HK-2 (cell line): Measurements from ENCODE around the gene MORN1.

Source experiments
- DNase-seq: peaks from one replicate; pipeline ENCODE4 v3.0.0-alpha.2; 2018; ENCODE audit not compliant: unreplicated experiment

MORN1 gene

GRCh38 chr1:2320760-2321667, 70.3 kb downstream of the MORN1 start:
- peak; percentile 49 for DNase-seq

GRCh38 chr1:2320006-2320405, 71.3 kb downstream of the MORN1 start:
- DNase-seq = no peak

- DNase-seq = no peak
These were observed 72.1 kb downstream of the MORN1 start for GRCh38 chr1:2319291-2319690.

- no peak for DNase-seq
These were observed 72.8 kb downstream of the MORN1 start for GRCh38 chr1:2318314-2319278.

GRCh38 chr1:2317230-2318065, 73.9 kb downstream of the MORN1 start:
- no peak for DNase-seq

GRCh38 chr1:2316451-2316961, 74.8 kb downstream of the MORN1 start:
- DNase-seq = peak; percentile 70

- DNase-seq = peak; percentile 11
These were observed 75.5 kb downstream of the MORN1 start for GRCh38 chr1:2315674-2316450.

GRCh38 chr1:2314803-2315673, 76.3 kb downstream of the MORN1 start:
- peak; percentile 64 for DNase-seq

GRCh38 chr1:2314273-2314802, 77.0 kb downstream of the MORN1 start:
- DNase-seq = peak; percentile 84

GRCh38 chr1:2313651-2314261, 77.6 kb downstream of the MORN1 start:
- DNase-seq = no peak

GRCh38 chr1:2312515-2313301, 78.6 kb downstream of the MORN1 start:
- DNase-seq = no peak

GRCh38 chr1:2312160-2312514, 79.2 kb downstream of the MORN1 start:
- DNase-seq = no peak

GRCh38 chr1:2311184-2312032, 79.9 kb downstream of the MORN1 start:
- no peak for DNase-seq

GRCh38 chr1:2310332-2311183, 80.8 kb downstream of the MORN1 start:
- no peak for DNase-seq

- no peak for DNase-seq
These were observed 82.5 kb downstream of the MORN1 start for GRCh38 chr1:2308844-2309243.

GRCh38 chr1:2307972-2308371, 83.4 kb downstream of the MORN1 start:
- no peak for DNase-seq
